HG02678 (cell line): ENCODE results near the gene DNM3.
A peak's percentile ranks its signal among the peaks of the same experiment; 100 is the strongest.

ENCODE experiments used
- ATAC-seq: cut with Tn5 transposase; IDR thresholded peaks from one replicate; pipeline ENCODE4 v1.9.1; 2021; ENCODE audit warnings: mild to moderate bottlenecking, moderate library complexity; ENCODE audit not compliant: unreplicated experiment

Gene DNM3

DNA sequence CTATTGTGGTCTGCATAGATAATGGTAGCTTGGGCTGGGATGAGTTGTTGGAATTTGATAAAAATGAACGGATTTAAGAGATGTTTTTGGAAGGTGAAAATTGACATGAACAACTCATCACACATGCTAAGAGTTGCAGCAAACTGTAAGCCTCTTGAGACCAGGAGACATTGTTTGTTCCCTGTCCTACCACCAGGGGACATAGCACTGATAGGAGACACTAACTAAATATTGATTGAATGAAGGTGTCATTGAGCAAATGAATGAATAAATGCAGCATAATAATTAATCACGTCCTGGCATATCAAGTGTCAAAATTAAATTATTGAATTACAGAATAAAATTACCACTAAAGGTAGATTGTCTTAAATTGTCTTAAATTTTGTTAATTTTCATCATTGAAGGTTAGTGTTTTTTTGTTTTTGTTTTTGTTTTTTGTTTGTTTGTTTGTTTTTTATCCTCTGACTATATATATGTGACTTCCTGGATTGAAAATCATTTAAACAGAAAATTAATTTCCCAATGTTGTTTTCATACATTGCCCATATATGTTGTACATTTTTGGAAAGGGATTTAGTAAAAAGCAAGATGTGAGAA, 293.9 kb downstream of the DNM3 start:
- peak; percentile 58 for ATAC-seq

- ATAC-seq: no peak
Observed at GRCh38 chr1:172135978-172136610, 294.8 kb downstream of the DNM3 start.

- ATAC-seq: no peak
Observed at GRCh38 chr1:172136925-172137324, 295.6 kb downstream of the DNM3 start.

DNA sequence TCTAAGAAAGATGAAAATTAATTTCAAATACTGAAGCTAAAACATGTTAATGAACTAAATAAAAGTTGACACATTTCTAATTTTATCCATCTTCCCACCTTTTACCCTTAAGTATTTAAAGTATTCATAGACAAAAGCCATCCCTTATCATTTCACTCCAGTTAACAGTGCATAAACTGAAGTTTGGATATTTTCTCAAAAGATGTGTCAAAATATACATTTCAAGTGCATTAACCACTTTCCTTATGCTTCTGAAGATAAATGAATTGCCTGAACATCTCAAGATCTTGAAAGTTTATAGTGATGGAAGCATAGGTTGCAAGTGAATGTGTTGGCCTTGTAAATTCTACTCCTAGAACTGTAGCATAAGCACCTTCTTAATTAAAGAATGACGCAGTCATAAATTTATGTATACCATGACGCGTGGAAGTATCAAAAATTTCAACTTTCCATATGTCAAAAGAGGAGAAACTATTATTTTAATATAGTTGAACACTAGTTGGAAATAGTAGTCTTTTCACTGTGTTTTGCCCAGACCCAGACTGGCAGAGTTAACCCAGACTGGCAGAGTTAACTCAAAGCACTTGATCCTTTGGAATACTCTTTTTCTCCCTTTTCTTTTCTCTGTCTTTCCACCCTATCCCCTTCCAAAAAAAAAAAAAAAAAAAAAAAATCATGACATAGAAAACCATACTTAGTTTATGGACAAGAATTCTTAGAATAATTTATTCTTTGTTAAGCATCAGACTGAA, 296.6 kb downstream of the DNM3 start:
- no peak for ATAC-seq

GRCh38 chr1:172138634-172139033, 297.3 kb downstream of the DNM3 start:
- ATAC-seq: no peak

GRCh38 chr1:172139196-172139595, 297.9 kb downstream of the DNM3 start:
- ATAC-seq: no peak

GRCh38 chr1:172140072-172140471, 298.8 kb downstream of the DNM3 start:
- ATAC-seq: no peak

DNA sequence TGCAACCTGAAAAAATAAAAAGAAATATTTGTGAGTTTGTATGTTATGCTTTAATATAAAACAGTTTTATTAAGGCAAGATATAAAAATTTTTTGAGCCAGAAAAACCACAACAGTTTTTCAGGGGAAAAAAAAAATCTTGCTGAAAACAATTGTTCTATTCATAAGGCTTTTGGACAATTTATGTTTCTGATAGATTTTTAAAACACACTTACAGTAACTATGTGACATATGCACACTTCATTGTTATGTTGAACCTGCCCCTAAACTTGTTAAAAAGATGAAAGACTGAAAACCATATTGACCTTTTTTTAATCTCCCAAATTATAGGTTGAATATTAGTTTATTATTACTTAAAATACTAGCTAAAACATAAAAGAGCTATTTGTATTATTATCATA, 299.3 kb downstream of the DNM3 start:
- no peak for ATAC-seq

DNA sequence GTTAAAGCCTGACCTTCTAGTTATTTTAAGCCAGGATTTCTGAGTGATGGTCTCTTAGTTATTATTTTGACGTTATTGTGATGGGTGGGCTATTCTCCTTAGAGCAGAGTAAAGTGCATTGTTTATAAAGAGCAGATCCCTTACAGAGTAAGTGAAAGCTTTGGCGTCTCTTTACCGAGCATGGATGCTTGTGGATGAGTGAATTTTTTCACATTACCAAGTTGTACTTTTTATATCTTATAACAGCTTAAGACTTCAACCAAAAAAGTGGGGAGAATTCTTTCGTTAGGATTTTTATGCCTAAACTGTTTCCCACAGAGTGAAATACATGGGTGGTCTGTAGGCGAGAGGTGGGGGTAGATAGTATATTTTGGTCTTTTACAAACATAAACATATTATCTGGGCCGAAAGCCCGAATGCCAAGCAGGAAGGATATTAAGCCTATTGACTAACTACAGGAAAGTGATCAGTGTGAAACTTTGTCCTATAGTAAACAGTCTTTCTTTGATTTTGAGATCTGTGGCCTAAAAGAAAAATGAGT, 300.1 kb downstream of the DNM3 start:
- ATAC-seq: no peak

- ATAC-seq: no peak
Observed at GRCh38 chr1:172142324-172142723, 301.0 kb downstream of the DNM3 start.

DNA sequence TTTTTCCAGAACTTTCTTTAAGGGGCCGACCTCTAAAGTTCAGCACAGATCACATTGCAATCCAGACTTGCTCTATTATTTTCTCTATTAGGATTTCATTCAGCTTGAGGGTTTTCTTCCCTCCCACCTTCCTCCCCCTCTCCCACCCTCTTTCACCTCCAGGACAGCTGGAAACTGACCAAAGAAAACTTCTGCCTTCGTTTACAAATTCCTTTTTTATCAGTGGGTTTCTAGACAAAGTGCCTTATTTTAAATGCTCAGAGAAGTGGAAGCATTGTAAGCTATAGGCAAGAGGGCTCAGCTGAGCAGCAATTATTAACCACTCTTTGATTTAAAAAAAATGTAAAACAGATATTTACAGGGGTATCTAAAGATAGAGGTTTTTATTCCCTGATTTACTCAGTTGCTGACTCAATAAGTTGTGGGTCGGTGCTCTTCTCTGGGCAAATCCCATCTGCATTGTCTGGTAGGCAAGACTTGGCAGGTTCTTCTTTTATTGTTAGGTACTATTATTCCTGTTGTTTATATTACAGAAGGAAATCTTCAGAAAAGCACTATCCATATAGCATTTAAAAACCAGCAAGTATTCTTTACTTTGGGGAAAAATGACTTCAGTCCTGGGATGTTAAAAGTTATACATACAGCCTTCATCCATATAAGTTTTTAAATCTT, 302.2 kb downstream of the DNM3 start:
- ATAC-seq: no peak

DNA sequence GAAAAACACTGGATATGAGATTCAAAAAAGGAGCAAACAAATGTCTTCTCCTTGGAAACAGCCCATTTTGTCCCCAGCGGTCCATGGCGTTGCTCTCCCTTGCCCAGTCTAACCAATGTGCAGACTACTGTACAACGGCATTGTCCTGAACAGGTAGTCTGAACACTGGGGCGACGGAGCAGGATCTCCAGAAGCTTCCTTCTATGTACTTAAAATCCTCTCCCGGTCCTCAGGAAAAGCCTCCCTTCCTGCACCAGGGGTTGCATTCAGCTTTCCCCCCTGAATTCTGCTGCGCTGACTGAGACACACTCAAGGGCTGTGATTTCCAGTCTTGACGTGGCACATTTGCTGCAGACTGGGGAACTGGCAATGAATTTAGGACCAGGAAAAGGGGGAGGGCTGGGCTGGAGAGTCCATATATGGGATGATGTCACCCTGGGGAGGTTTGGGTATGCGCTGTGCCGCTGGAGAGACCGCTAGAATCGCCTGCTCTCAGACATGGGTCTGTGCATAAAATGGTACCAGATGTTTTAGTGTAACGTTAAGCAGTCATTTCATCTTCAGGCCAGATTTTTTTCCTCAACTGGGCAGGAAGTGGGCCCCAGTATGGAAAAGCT, 303.3 kb downstream of the DNM3 start:
- ATAC-seq: no peak

GRCh38 chr1:172145231-172145651, 303.9 kb downstream of the DNM3 start:
- no peak for ATAC-seq

DNA sequence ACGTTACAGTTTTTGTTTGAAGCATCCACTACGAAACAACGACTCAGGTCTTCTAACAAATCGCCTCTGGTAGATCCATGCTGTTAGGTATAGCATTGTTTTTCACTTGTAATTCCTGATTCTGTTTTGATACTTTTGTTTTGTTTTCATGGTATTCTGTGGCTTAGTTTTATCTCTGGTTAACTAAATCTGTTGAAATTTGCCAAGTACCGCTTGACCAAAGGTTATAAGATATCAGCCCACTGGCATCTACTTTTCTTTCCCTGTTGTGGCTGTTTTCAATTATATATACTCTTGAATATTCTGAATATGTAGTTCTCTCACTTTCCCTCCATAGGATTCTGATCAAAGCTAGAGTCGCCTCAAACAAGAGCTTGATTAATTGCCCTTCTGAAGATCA, 304.4 kb downstream of the DNM3 start:
- no peak for ATAC-seq

DNA sequence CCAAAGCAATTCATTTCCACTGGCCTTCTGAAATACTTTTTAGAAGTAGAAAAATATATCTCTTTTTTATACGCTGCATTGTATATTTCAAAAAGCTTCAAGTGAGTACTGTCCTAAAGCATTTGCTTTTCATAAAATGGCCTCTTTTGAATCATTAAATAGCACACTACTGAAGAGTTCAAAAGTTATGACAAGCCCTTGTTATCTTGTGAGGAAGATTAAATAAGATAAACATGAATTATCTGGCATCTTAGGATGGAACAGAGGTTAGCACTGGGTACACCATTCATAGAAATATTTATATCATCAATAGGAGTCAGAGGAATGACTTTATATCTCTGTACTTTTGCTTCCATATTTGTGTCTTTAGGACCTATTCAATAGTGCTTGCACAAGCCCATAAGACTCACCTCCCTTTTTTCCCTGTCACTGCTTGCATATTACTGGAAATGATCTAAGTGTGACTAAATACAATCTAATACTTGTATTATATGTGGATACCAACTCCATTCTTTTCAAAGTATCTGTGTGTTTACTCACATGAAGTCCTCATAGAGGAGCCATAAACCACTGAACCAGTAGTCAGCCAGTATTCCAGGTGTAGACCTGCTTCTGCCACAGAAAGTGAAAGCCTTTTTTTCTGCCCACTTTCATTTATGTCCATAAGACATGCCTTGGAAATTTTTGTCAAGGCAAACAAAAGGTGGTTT, 305.0 kb downstream of the DNM3 start:
- ATAC-seq: no peak

DNA sequence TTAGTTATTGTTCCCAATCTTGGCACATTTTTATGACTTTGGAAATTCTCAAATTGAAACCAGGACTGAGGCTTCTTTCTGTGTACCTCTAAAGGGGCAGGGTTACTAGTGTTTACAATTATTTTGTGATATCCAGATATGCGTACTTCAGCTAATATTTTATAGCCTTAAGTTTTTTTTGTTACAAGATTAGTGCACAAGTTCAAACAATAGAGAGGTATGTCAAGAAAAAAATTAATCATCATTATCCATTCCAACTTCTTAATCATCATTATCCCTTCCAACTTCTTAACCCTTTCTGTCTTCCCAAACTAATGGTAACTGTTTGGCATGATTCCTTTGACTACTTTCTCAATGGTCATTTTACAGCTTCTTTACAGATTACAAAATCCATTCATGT, 306.2 kb downstream of the DNM3 start:
- ATAC-seq: no peak

GRCh38 chr1:172148213-172148612, 306.9 kb downstream of the DNM3 start:
- no peak for ATAC-seq

DNA sequence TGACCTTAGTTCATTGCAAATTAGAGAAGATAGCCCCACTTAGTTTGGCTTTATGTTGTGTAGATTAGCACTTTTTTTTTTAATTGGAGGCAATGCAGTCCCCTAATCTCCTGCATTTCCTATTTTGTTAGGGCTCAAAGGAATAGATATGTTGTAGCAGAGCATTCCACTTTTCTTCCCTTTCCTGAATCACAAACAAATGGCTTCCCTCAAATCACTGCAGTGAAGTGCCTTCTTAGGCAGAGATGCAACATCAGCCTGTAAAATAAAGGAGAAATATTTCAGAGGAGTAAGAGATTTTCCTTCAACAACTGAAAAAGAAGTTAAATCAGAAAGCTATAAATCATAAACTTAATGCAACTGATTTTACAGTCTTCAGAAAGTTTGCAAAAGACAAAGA, 307.4 kb downstream of the DNM3 start:
- no peak for ATAC-seq

DNA sequence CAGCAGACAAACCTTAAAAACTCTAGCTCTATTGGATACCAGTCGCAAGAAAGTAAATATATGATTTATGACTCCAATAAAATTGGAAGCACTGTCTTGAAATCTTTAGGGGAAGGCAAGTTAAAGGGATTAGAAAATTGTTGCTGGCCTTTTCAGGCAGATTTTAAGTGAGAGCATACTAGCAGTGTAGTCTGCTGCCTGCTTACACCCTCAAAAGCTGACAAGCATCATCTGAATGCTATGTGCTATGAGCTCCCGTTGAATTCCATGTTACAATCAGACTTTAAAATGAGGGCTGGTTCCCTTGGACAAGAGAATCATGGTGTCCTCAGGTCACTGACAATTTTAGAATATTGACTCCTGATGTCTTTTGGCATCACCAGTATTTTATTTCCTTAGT, 308.0 kb downstream of the DNM3 start:
- no peak for ATAC-seq

- peak; percentile 84 for ATAC-seq
Observed at GRCh38 chr1:172154551-172154950, 313.3 kb downstream of the DNM3 start.
